A549 (cell line): ENCODE measurements around the gene RGS4. TPM values are rescaled to one million over a fixed set of nuclear protein-coding genes. Genes with fewer than 3 reads are reported as not detected.

Experiments
- ATAC-seq, 2 experiments: fragments of 200-7000 bp in 1 of 2; fragments of >200 bp in 1 of 2; cut with Nextera tagmentation in 1 of 2; cut with Tn5 transposase in 1 of 2; 3 replicates each; pipeline versions ENCODE4 v1.8.0 to v1.9.1; 2018 to 2020; ENCODE audit warnings: mild to moderate bottlenecking in 1 of 2, moderate library complexity in 1 of 2
- CTCF ChIA-PET: fragments of 300-600 bp; sonication (Branson Sonifier 250); formaldehyde crosslinking; extraction: SDS; loops from one replicate; lab custom pipeline; 2021; ENCODE audit warnings: antibody characterized with exemption, inconsistent platforms; lab: Yijun Ruan, JAX
- POLR2A ChIA-PET: fragments of 350-600 bp; formaldehyde crosslinking; extraction: SDS; loops from one replicate; lab custom pipeline; 2021; ENCODE audit warnings: antibody characterized with exemption, inconsistent platforms; lab: Yijun Ruan, JAX
- DNase-seq, 2 experiments: peaks; one replicate each; pipeline versions ENCODE4 v3.0.0 to v3.0.0-alpha.2; 2011 to 2016; ENCODE audit warnings: low read depth in 1 of 2, low spot score in 1 of 2
- FAIRE-seq: peaks from 2 replicates; lab custom pipeline; 2011; peaks lifted over from hg19 to GRCh38; lab: Jason Lieb, UNC
- H3K27ac ChIP-seq, 2 experiments: fragments of >200 bp; sonication (Bioruptor Twin); formaldehyde crosslinking; 3 replicates each; pipeline ENCODE4 v1.5.1; 2016 to 2017
- H3K4me1 ChIP-seq: fragments of >200 bp; sonication (Bioruptor Twin); formaldehyde crosslinking; 3 replicates; pipeline ENCODE4 v1.6.1; 2016
- H3K4me2 ChIP-seq: fragments of >200 bp; sonication (Bioruptor Twin); formaldehyde crosslinking; 3 replicates; pipeline ENCODE4 v1.6.1; 2016
- H3K4me3 ChIP-seq: fragments of >200 bp; sonication (Bioruptor Twin); formaldehyde crosslinking; 3 replicates; pipeline ENCODE4 v1.5.1; 2016
- H3K9me3 ChIP-seq: fragments of >200 bp; sonication (Bioruptor Twin); formaldehyde crosslinking; 3 replicates; pipeline ENCODE4 v1.6.1; 2016
- CEBPB ChIP-seq, 2 experiments: fragments of >200 bp in 1 of 2; sonication (Bioruptor Twin) in 1 of 2; formaldehyde crosslinking in 1 of 2; IDR thresholded peaks; 2 replicates each; pipeline ENCODE4 v1.6.1; 2012 to 2016
- CHD4 ChIP-seq: fragments of 200-600 bp; sonication (generic); IDR thresholded peaks from 2 replicates; pipeline ENCODE4 v1.6.1; 2016; ENCODE audit warnings: antibody characterized with exemption, mild to moderate bottlenecking, borderline replicate concordance
- EP300 ChIP-seq, 2 experiments: fragments of >200 bp; sonication (Bioruptor Twin); formaldehyde crosslinking; IDR thresholded peaks; 2 replicates in 1 of 2; 3 replicates in 1 of 2; pipeline ENCODE4 v1.6.1; 2016 to 2017
- ESRRA ChIP-seq: fragments of 150-350 bp; IDR thresholded peaks from 2 replicates; pipeline ENCODE4 v1.6.1; 2014; ENCODE audit warnings: mild to moderate bottlenecking, low read length, borderline replicate concordance
- FOSB ChIP-seq: fragments of 250-450 bp; sonication (Bioruptor Pico); IDR thresholded peaks from 2 replicates; pipeline ENCODE4 v1.5.0; 2020; ENCODE audit warnings: mild to moderate bottlenecking, moderate library complexity
- FOSL2 ChIP-seq, 2 experiments: fragments of 450-650 bp in 1 of 2; fragments of >200 bp in 1 of 2; sonication (Bioruptor Twin) in 1 of 2; formaldehyde crosslinking; IDR thresholded peaks; 2 replicates each; pipeline versions ENCODE4 v1.5.0 to v1.6.1; 2016 to 2020; ENCODE audit warnings: mild to moderate bottlenecking in 1 of 2, moderate library complexity in 1 of 2
- GATA3 ChIP-seq: IDR thresholded peaks from 2 replicates; pipeline ENCODE4 v1.6.1; 2012; ENCODE audit warnings: borderline replicate concordance
- HDAC2 ChIP-seq: fragments of 200-600 bp; sonication (generic); IDR thresholded peaks from 2 replicates; pipeline ENCODE4 v1.6.1; 2016
- HEYL ChIP-seq: fragments of 250-450 bp; sonication (Bioruptor Pico); IDR thresholded peaks from 2 replicates; pipeline ENCODE4 v1.8.0; 2021; ENCODE audit warnings: mild to moderate bottlenecking, moderate library complexity
- MYC ChIP-seq: IDR thresholded peaks from 2 replicates; pipeline ENCODE4 v1.6.1; 2012; ENCODE audit warnings: mild to moderate bottlenecking, inconsistent platforms, low read length, improper control_type of control experiment, borderline replicate concordance
- POLR2AphosphoS2 ChIP-seq: conservative IDR thresholded peaks from 2 replicates; pipeline ENCODE4 v1.6.1; 2012; ENCODE audit warnings: low read length, improper control_type of control experiment, inconsistent platforms
- RAD21 ChIP-seq, 2 experiments: fragments of >200 bp in 1 of 2; sonication (Bioruptor Twin) in 1 of 2; formaldehyde crosslinking in 1 of 2; IDR thresholded peaks in 1 of 2; conservative IDR thresholded peaks in 1 of 2; 2 replicates in 1 of 2; 3 replicates in 1 of 2; pipeline ENCODE4 v1.6.1; 2012 to 2018; ENCODE audit warnings: inconsistent platforms in 1 of 2
- RCOR1 ChIP-seq: fragments of 150-350 bp; IDR thresholded peaks from 2 replicates; pipeline ENCODE4 v1.6.1; 2014; ENCODE audit warnings: antibody characterized with exemption, low read length, low read depth
- SMC3 ChIP-seq: fragments of >200 bp; sonication (Bioruptor Twin); formaldehyde crosslinking; IDR thresholded peaks from 3 replicates; pipeline ENCODE4 v1.6.1; 2018; ENCODE audit warnings: inconsistent platforms
- SREBF2 ChIP-seq: fragments of 450-650 bp; IDR thresholded peaks from 2 replicates; pipeline ENCODE4 v1.6.1; 2014; ENCODE audit warnings: mild to moderate bottlenecking, moderate library complexity
- TFCP2L1 ChIP-seq: fragments of 250-450 bp; sonication (Bioruptor Pico); IDR thresholded peaks from 2 replicates; pipeline ENCODE4 v1.5.0; 2021; ENCODE audit warnings: mild to moderate bottlenecking
- ZC3H11A ChIP-seq: fragments of 450-650 bp; IDR thresholded peaks from 2 replicates; pipeline ENCODE4 v1.6.1; 2014; ENCODE audit warnings: antibody characterized with exemption, mild to moderate bottlenecking
- ZNF302 ChIP-seq: fragments of 250-450 bp; sonication (Bioruptor Pico); IDR thresholded peaks from 2 replicates; pipeline ENCODE4 v1.9.0; 2021; ENCODE audit warnings: inconsistent platforms, mild to moderate bottlenecking, moderate library complexity
- ZSCAN20 ChIP-seq: fragments of 250-450 bp; sonication (Bioruptor Pico); IDR thresholded peaks from 2 replicates; pipeline ENCODE4 v1.8.0; 2022; ENCODE audit warnings: mild to moderate bottlenecking, moderate library complexity
- WGBS: methylation state at CpG from one replicate; pipeline ENCODE4 v1.1.6; 2017; ENCODE audit errors: missing lambda C conversion rate; 5-methylcytosine and 5-hydroxymethylcytosine counted together
- polyA plus RNA-seq, 4 experiments: library from polyadenylated mRNA; depleted of rRNA in 3 of 4; stranded (reverse); fragments of >200 nt; fragmentation: RNase III in 1 of 4; extraction: RNeasy Plus Mini Kit Qiagen cat#74134 plus additional on column Dnase treatment in 1 of 4; gene quantifications; 2 replicates in 3 of 4; 3 replicates in 1 of 4; pipeline ENCODE4 v1.2.3, GENCODE V29; 2011 to 2017
- TF ChIP-seq, protein P1 (sequence below): fragments of 250-450 bp; sonication (Bioruptor Pico); IDR thresholded peaks from 2 replicates; pipeline ENCODE4 v1.5.0; 2020; ENCODE audit warnings: low read depth, mild to moderate bottlenecking, moderate library complexity
- TF ChIP-seq, protein P2 (sequence below): fragments of >200 bp; sonication (Bioruptor Twin); formaldehyde crosslinking; IDR thresholded peaks from 3 replicates; pipeline ENCODE4 v1.5.1; 2016
- TF ChIP-seq, protein P3 (sequence below): fragments of 250-450 bp; sonication (Bioruptor Pico); IDR thresholded peaks from 2 replicates; pipeline ENCODE4 v1.5.0; 2021; ENCODE audit warnings: mild to moderate bottlenecking, moderate library complexity, borderline replicate concordance

RGS4 gene
- polyA plus RNA-seq, 2 of the 4 experiments (the other 2 are of a cell fraction): 0.05 TPM; not detected in 1

DNA sequence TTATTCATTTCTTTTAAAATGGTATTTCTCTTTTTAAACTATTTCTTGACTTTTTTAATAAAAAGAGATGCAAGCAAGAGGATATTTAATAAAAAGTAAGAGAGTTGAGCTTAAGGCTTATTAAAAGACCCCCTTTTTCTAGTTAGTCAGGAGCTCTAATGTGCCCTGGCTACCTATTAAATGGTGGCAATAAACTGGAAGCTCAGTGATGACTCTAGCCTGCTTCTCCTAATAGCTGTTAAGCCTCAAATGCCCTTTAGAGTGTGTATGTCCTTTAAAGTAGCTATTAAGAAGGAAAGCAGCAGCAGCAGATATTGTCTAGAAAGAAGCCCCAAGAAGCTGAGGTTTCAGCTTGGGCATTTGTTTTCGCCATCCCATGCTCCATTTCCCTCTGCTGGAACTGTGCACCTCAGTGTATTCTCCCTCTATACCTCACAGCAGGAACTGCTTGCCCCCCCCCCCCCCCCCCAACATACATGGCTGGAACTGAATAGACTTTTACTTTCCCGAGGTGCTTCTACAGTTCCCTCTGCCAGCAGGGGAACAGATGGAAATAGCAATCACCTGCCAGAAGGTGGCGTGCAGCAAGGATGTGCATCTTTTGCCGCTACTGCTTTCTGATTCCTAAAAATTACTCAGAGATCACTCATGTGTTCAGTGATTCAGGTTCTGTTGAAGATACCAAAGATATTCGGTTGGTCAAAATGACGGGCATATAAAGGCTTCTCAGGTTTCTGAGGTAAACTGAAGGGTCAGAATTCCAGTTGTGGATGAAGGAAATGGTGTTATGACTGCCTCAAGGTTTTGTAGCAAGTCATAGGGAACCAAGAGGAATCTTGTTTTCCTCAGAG lies 2.5 kb downstream of the RGS4 start:
- CTCF ChIA-PET: interaction anchor here (0.6 to 4.9 kb wide), 20 partner anchors 9 to 413 kb away, joined by 3 to 28 read pairs (median 4); no protein-coding TSS in a partner anchor
- H3K4me3 ChIP-seq: no peak overlapping the region
- no peak overlapping the region for H3K4me2 ChIP-seq
- no peaks in the 10 kb centered on the region for H3K9me3 ChIP-seq
- no peaks in the 10 kb centered on the region for H3K4me1 ChIP-seq
- WGBS: 4% methylated on average over 5 of the region's 6 CpGs
- POLR2A ChIA-PET: no interaction called here
- TF ChIP-seq TFCP2L1: no peak
- TF ChIP-seq RAD21 (conservative IDR thresholded peaks at IDR 0.05 in 1 of 2, IDR thresholded peaks at IDR 0.05 in 1 of 2): peak; percentile 49 to 50; a peak in 4 of 5 replicates
- TF ChIP-seq ZC3H11A: no peak
- TF ChIP-seq, protein P1, sequence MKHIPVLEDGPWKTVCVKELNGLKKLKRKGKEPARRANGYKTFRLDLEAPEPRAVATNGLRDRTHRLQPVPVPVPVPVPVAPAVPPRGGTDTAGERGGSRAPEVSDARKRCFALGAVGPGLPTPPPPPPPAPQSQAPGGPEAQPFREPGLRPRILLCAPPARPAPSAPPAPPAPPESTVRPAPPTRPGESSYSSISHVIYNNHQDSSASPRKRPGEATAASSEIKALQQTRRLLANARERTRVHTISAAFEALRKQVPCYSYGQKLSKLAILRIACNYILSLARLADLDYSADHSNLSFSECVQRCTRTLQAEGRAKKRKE (CRISPR knock-in tag): no peak
- no peak for TF ChIP-seq GATA3
- TF ChIP-seq, protein P2, sequence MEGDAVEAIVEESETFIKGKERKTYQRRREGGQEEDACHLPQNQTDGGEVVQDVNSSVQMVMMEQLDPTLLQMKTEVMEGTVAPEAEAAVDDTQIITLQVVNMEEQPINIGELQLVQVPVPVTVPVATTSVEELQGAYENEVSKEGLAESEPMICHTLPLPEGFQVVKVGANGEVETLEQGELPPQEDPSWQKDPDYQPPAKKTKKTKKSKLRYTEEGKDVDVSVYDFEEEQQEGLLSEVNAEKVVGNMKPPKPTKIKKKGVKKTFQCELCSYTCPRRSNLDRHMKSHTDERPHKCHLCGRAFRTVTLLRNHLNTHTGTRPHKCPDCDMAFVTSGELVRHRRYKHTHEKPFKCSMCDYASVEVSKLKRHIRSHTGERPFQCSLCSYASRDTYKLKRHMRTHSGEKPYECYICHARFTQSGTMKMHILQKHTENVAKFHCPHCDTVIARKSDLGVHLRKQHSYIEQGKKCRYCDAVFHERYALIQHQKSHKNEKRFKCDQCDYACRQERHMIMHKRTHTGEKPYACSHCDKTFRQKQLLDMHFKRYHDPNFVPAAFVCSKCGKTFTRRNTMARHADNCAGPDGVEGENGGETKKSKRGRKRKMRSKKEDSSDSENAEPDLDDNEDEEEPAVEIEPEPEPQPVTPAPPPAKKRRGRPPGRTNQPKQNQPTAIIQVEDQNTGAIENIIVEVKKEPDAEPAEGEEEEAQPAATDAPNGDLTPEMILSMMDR: peak; percentile 52
- peak; percentile 70 for TF ChIP-seq SMC3
- ATAC-seq: peak; percentile 87 to 94
- H3K27ac ChIP-seq: no peak overlapping the region
- DNase-seq: peak; percentile 46 to 56
- peak; percentile 36 for FAIRE-seq

DNA sequence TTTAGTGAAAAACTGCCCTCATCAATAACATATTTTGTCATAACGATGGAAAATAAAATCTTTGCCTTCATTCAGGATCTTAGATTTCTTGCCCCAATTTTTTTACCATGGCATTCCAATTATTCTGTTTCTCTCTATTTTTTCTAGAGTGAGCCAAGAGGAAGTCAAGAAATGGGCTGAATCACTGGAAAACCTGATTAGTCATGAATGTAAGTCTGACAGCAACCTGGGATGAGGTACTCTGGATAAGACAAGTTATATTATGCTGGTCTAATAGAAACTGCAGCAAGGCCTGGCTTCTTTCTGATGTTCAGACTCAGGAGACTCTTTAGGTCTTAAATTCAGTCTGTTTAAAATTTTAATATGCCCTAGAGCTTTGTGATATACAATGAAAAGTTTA lies 3.5 kb downstream of the RGS4 start:
- no peak for TF ChIP-seq CHD4
- no peak for TF ChIP-seq ZSCAN20 (CRISPR knock-in tag)
- TF ChIP-seq, all 56 proteins: peak for 0
- FAIRE-seq: no peak
- no peak overlapping the region for H3K4me2 ChIP-seq
- H3K9me3 ChIP-seq: no peaks in the 10 kb centered on the region
- H3K4me3 ChIP-seq: no peak overlapping the region
- ATAC-seq: no peak
- H3K27ac ChIP-seq: no peak overlapping the region
- 43% methylated on average over 1 of the region's 1 CpG for WGBS
- CTCF ChIA-PET: interaction anchor here (0.6 to 4.9 kb wide), 10 partner anchors 10 to 243 kb away, joined by 3 to 28 read pairs (median 3); no protein-coding TSS in a partner anchor
- DNase-seq: no peak
- no peaks in the 10 kb centered on the region for H3K4me1 ChIP-seq
- POLR2A ChIA-PET: no interaction called here

DNA sequence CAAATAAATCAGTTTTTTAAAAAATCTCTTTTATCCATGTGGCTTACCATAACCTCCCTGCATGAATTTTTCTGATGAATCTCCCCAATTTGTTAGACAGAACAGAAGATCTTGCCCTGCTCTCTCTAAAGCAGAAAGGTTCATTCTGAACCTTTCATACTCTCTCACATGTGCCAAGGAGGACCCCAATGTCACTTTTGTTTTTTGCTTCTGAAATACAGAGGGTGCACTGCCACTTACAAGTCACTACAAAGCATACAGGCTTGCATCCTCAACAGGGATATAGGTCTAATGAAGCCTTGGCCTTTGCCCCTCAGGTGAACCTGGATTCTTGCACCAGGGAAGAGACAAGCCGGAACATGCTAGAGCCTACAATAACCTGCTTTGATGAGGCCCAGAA lies 4.8 kb downstream of the RGS4 start:
- CTCF ChIA-PET: interaction anchor here (1.1 to 4.9 kb wide), 2 partner anchors 101 to 242 kb away, joined by 3 to 28 read pairs; no protein-coding TSS in a partner anchor
- TF ChIP-seq ESRRA (no peak), CEBPB (IDR thresholded peaks at IDR 0.05) (no peak), FOSL2 (IDR thresholded peaks at IDR 0.05) (no peak), FOSL2 (CRISPR knock-in tag; IDR thresholded peaks at IDR 0.05) (no peak), SREBF2 (no peak), RCOR1 (no peak), POLR2AphosphoS2 (no peak), HDAC2 (no peak), EP300 (IDR thresholded peaks at IDR 0.05) (no peak), RAD21 (conservative IDR thresholded peaks at IDR 0.05 in 1 of 2, IDR thresholded peaks at IDR 0.05 in 1 of 2) (no peak), ZNF302 (CRISPR knock-in tag) (no peak), FOSB (CRISPR knock-in tag) (no peak), HEYL (CRISPR knock-in tag) (no peak), MYC (no peak)
- TF ChIP-seq, protein P3, sequence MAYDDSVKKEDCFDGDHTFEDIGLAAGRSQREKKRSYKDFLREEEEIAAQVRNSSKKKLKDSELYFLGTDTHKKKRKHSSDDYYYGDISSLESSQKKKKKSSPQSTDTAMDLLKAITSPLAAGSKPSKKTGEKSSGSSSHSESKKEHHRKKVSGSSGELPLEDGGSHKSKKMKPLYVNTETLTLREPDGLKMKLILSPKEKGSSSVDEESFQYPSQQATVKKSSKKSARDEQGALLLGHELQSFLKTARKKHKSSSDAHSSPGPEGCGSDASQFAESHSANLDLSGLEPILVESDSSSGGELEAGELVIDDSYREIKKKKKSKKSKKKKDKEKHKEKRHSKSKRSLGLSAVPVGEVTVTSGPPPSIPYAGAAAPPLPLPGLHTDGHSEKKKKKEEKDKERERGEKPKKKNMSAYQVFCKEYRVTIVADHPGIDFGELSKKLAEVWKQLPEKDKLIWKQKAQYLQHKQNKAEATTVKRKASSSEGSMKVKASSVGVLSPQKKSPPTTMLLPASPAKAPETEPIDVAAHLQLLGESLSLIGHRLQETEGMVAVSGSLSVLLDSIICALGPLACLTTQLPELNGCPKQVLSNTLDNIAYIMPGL (CRISPR knock-in tag): no peak
- H3K4me3 ChIP-seq: no peak overlapping the region

More for the DNA sequence above, 4.8 kb downstream of the RGS4 start:
- POLR2A ChIA-PET: no interaction called here
- Histone ChIP-seq H3K4me2 (no peak overlapping the region), H3K27ac (no peak overlapping the region), H3K4me1 (no peaks in the 10 kb centered on the region), H3K9me3 (no peaks in the 10 kb centered on the region)
- 80% methylated on average over 1 of the region's 1 CpG for WGBS
- no peak for FAIRE-seq
- no peak for DNase-seq
- no peak for ATAC-seq
